HG02938 (cell line): Measurements from ENCODE around the gene LZTFL1.

ENCODE experiments used
- ATAC-seq: cut with Tn5 transposase; IDR thresholded peaks from one replicate; pipeline ENCODE4 v1.9.1; 2021; ENCODE audit warnings: mild to moderate bottlenecking, moderate library complexity; ENCODE audit not compliant: unreplicated experiment

Gene LZTFL1

GRCh38 chr3:45814322-45814721, 27.6 kb downstream of the LZTFL1 start:
- ATAC-seq: no peak

- ATAC-seq: no peak
These were observed 34.0 kb downstream of the LZTFL1 start for GRCh38 chr3:45807681-45808540.

- ATAC-seq: no peak
These were observed 34.8 kb downstream of the LZTFL1 start for GRCh38 chr3:45807133-45807532.

GRCh38 chr3:45806072-45806471, 35.8 kb downstream of the LZTFL1 start:
- ATAC-seq: no peak

- ATAC-seq: no peak
These were observed 38.5 kb downstream of the LZTFL1 start for GRCh38 chr3:45803252-45803935.

GRCh38 chr3:45802146-45802545, 39.8 kb downstream of the LZTFL1 start:
- no peak for ATAC-seq

- ATAC-seq: no peak
These were observed 41.3 kb downstream of the LZTFL1 start for GRCh38 chr3:45800611-45801010.

- no peak for ATAC-seq
These were observed 42.3 kb downstream of the LZTFL1 start for GRCh38 chr3:45799586-45799985.

- ATAC-seq: no peak
These were observed 43.9 kb downstream of the LZTFL1 start for GRCh38 chr3:45798034-45798433.

GRCh38 chr3:45796902-45797637, 44.8 kb downstream of the LZTFL1 start:
- ATAC-seq: no peak

- no peak for ATAC-seq
These were observed 45.8 kb downstream of the LZTFL1 start, which contains the start of gene SLC6A20 for GRCh38 chr3:45795882-45796765. TSS of gene SLC6A20 (minus strand) at chr3:45796536. CDS start at chr3:45796419, 117 bp downstream.

- no peak for ATAC-seq
These were observed 46.4 kb downstream of the LZTFL1 start for GRCh38 chr3:45795509-45795881.

GRCh38 chr3:45794660-45795059, 47.3 kb downstream of the LZTFL1 start:
- no peak for ATAC-seq

GRCh38 chr3:45794177-45794560, 47.8 kb downstream of the LZTFL1 start:
- no peak for ATAC-seq

GRCh38 chr3:45793482-45794176, 48.3 kb downstream of the LZTFL1 start:
- ATAC-seq: no peak

GRCh38 chr3:45792516-45793172, 49.3 kb downstream of the LZTFL1 start:
- ATAC-seq: no peak

- ATAC-seq: no peak
These were observed 49.9 kb downstream of the LZTFL1 start for GRCh38 chr3:45792036-45792435.

GRCh38 chr3:45790596-45790995, 51.3 kb downstream of the LZTFL1 start:
- ATAC-seq: no peak

GRCh38 chr3:45789235-45789812, 52.6 kb downstream of the LZTFL1 start:
- no peak for ATAC-seq
